Measurements from ENCODE around the gene BPIFB1. TPM values are rescaled to one million over a fixed set of nuclear protein-coding genes. Genes with fewer than 3 reads are reported as not detected.

Gene BPIFB1
- total and polyA plus RNA-seq, 10 of the 15 experiments (the other 5 are each of a cell fraction or from before 2014, with no cell fraction given), result 0.13 TPM; not detected in 9

DNA sequence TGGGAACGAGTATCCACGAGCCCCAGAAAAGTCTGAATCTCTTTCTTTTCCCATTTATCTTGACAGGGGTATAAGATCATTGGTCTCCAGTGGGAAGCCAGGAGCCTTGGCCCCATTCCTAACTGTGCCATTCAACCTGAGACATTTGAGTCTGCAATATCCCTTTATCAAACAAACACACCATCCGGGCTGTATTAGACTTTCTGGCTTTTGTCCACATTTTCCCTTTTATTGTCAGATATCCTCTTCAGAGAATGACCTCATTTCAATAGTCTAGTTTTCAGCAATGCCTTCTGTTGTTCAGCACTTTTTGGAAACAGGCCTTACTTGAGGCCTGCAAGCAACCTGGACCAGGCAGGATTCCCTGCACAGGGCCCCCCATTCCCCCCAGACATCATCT is 31.5 kb upstream of the BPIFB1 start:
- no peak for DNase-seq (ENCODE audit: low read depth, low spot score)
- no TSS peak for BruUV-seq (replicated peaks)
- TF ChIP-seq ZNF274 (IDR thresholded peaks at IDR 0.05; ENCODE audit: insufficient read depth, insufficient read length), result no peak
- TF ChIP-seq DPF2 (IDR thresholded peaks at IDR 0.05), result no peak
- no peak for TF ChIP-seq HCFC1 (IDR thresholded peaks at IDR 0.05; ENCODE audit: low read length)
- TF ChIP-seq, protein P1, sequence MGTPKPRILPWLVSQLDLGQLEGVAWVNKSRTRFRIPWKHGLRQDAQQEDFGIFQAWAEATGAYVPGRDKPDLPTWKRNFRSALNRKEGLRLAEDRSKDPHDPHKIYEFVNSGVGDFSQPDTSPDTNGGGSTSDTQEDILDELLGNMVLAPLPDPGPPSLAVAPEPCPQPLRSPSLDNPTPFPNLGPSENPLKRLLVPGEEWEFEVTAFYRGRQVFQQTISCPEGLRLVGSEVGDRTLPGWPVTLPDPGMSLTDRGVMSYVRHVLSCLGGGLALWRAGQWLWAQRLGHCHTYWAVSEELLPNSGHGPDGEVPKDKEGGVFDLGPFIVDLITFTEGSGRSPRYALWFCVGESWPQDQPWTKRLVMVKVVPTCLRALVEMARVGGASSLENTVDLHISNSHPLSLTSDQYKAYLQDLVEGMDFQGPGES (IDR thresholded peaks at IDR 0.05), result no peak
- no peak for TF ChIP-seq MEF2A (IDR thresholded peaks at IDR 0.05; ENCODE audit: insufficient read depth, low read depth, low read length)
- no peak for TF ChIP-seq ZNF622 (IDR thresholded peaks at IDR 0.05)
- TF ChIP-seq, protein P2, sequence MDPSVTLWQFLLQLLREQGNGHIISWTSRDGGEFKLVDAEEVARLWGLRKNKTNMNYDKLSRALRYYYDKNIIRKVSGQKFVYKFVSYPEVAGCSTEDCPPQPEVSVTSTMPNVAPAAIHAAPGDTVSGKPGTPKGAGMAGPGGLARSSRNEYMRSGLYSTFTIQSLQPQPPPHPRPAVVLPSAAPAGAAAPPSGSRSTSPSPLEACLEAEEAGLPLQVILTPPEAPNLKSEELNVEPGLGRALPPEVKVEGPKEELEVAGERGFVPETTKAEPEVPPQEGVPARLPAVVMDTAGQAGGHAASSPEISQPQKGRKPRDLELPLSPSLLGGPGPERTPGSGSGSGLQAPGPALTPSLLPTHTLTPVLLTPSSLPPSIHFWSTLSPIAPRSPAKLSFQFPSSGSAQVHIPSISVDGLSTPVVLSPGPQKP (IDR thresholded peaks at IDR 0.05; ENCODE audit: low read depth, low read length), result no peak
- TF ChIP-seq, protein P3, sequence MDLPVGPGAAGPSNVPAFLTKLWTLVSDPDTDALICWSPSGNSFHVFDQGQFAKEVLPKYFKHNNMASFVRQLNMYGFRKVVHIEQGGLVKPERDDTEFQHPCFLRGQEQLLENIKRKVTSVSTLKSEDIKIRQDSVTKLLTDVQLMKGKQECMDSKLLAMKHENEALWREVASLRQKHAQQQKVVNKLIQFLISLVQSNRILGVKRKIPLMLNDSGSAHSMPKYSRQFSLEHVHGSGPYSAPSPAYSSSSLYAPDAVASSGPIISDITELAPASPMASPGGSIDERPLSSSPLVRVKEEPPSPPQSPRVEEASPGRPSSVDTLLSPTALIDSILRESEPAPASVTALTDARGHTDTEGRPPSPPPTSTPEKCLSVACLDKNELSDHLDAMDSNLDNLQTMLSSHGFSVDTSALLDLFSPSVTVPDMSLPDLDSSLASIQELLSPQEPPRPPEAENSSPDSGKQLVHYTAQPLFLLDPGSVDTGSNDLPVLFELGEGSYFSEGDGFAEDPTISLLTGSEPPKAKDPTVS (IDR thresholded peaks at IDR 0.05; ENCODE audit: low read depth, low read length), result no peak
- TF ChIP-seq LARP7 (IDR thresholded peaks at IDR 0.05), result no peak
- no peak for TF ChIP-seq BRCA1 (IDR thresholded peaks at IDR 0.05; ENCODE audit: low read depth, low read length)
- TF ChIP-seq, protein P4, sequence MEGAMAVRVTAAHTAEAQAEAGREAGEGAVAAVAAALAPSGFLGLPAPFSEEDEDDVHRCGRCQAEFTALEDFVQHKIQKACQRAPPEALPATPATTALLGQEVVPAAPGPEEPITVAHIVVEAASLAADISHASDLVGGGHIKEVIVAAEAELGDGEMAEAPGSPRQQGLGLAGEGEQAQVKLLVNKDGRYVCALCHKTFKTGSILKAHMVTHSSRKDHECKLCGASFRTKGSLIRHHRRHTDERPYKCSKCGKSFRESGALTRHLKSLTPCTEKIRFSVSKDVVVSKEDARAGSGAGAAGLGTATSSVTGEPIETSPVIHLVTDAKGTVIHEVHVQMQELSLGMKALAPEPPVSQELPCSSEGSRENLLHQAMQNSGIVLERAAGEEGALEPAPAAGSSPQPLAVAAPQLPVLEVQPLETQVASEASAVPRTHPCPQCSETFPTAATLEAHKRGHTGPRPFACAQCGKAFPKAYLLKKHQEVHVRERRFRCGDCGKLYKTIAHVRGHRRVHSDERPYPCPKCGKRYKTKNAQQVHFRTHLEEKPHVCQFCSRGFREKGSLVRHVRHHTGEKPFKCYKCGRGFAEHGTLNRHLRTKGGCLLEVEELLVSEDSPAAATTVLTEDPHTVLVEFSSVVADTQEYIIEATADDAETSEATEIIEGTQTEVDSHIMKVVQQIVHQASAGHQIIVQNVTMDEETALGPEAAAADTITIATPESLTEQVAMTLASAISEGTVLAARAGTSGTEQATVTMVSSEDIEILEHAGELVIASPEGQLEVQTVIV (IDR thresholded peaks at IDR 0.05; ENCODE audit: borderline replicate concordance, partially characterized antibody), result no peak
- no peak for TF ChIP-seq BMI1 (IDR thresholded peaks at IDR 0.05; ENCODE audit: borderline replicate concordance)
- Histone ChIP-seq H4K20me1 (ENCODE audit: control insufficient read depth, insufficient read depth) (no peaks in the 10 kb centered on the region), H3K27ac (ENCODE audit: control insufficient read depth, insufficient read depth) (no peak overlapping the region), H3K4me1 (ENCODE audit: control insufficient read depth, insufficient read depth, low read length) (no peaks in the 10 kb centered on the region), H3K4me2 (ENCODE audit: control insufficient read depth, insufficient read depth) (no peak overlapping the region), H3K4me3 (no peak overlapping the region), H3K79me2 (ENCODE audit: control insufficient read depth, insufficient read depth, low read length) (no peaks in the 10 kb centered on the region), H3K9me3 (replicated peaks; ENCODE audit: control insufficient read depth, insufficient read depth, low read length) (no peaks in the 10 kb centered on the region), H3K9ac (ENCODE audit: control insufficient read depth, insufficient read depth, low read length) (no peak overlapping the region), H2AFZ (ENCODE audit: control insufficient read depth, low read depth, low read length) (no peak overlapping the region), H3K27me3 (replicated peaks in 1 of 2; ENCODE audit: control insufficient read depth in 2 of 2, insufficient read depth in 2 of 2, low read length in 1 of 2) (no peaks in the 10 kb centered on the region), H3K36me3 (ENCODE audit: control insufficient read depth in 2 of 2, insufficient read depth in 2 of 2, low read length in 1 of 2) (no peaks in the 10 kb centered on the region)
- no peak for ATAC-seq
- ChIA-PET SMC1A (ENCODE audit: uncharacterized antibody, unreplicated experiment) (no interaction called here), RAD21 (ENCODE audit: unreplicated experiment) (no interaction called here), CTCF (no interaction called here), POLR2A (no interaction called here)
- in situ Hi-C loops (cut with MboI) (no loop called here), intact Hi-C loops (cut with micrococcal nuclease; ENCODE audit: unreplicated experiment) (no loop called here)
- WGBS (ENCODE audit: insufficient coverage, insufficient replicate concordance, low lambda C conversion rate, missing lambda C conversion rate), result 7% methylated on average over 3 of the region's 3 CpGs
- no peak for FAIRE-seq
